Endometrial microvascular endothelial cells (primary cell): Measurements from ENCODE around the gene HSH2D. TPM values are rescaled to one million over a fixed set of nuclear protein-coding genes. Genes with fewer than 3 reads are reported as not detected.
"Not testable (repeated sequence)": the region's sequence is repeated elsewhere in the genome, so short reads cannot be mapped to it uniquely, and the experiment has no call there.

Experiments used
- in situ Hi-C: cut with HindIII; loops from 2 replicates; pipeline ENCODE4 v1.10.0; 2017; ENCODE audit warnings: low sequenced_read_pairs, low pct_unique_long_range_greater_than_20kb; ENCODE audit errors: inconsistent ontology term
- total RNA-seq: library from RNA; depleted of rRNA; stranded (reverse); fragments of >200 nt; gene quantifications from one replicate; pipeline ENCODE4 v1.2.3, GENCODE V29; 2015; ENCODE audit errors: inconsistent ontology term

Gene HSH2D
- total RNA-seq, 1 donor from 2014 or later = not detected

DNA sequence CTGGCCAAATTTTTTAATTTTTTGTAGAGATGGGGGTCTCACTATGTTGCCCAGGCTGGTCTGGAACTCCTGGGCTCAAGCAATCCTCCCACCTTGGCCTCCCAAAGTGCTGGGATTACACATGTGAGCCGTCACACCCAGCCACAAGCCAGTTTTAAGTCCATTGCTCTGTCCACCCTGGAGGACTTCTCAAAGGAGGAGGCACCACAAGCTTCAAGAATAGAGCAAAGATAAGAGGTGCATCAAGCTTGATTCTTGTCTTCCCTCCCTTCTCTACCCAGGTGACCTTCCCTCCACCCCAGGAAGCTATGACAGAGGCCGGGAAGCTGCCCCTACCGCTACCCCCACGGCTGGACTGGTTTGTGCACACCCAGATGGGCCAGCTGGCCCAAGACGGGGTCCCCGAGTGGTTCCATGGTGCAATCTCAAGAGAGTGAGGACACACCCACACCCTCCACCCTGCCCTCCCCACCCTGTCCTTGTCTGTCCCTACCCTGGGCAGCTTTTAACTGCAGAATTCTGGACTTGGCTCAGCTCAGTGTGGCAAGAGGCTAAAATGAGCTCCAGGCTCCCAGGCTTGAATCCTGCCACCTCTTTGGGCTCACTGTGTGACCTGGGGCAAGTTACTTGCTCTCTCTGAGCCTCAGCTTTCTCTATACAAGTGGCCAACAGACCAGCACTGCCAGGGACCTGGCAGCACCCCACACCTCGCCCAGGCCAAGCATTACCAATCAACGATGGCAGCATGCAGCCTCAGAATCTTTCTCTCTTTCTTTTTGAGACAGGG, 5.2 kb downstream of the HSH2D start:
- in situ Hi-C loops = no loop called here

GRCh38 chr19:16153582-16154336, 10.3 kb downstream of the HSH2D start:
- in situ Hi-C loops = no loop called here

DNA sequence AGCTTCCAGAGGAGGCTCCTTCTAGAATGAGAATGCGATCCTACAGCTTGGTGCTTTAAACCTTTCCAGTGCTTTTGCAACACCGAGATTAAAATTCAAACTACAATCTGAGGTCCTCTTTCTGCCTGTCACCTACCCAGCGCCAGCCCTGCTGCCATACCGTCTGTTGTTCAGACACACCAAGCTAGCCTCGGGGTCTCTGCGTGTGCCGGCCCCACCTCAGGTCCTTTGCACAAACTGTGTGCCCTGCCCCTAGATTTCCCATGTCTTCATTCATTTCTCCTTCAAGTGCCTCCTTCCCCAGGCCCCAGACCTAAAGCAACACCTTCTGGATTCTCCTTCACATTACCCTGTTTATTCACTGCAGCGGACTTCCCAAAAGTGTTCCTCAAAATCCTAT, 11.1 kb downstream of the HSH2D start:
- in situ Hi-C loops = no loop called here

DNA sequence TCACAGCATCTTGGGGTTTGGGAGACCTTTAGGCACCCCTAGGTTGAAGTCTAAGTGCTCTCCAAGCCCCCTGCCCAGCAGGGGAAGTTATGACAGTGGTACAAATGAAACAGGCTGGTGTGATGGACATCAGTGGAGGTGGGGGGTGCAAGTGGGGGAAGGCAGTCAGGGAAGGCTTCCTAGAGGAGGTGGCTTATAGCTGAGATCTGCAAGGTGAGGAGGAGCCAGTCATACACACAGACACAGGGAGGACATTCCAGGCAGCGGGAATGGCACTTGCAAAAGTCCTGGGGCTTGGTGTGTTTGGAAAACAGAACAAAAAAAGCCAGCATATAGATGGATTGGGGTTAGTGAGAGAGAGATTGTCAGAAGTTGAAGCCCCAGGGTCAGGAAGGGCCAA, 11.6 kb downstream of the HSH2D start:
- in situ Hi-C loops = no loop called here

DNA sequence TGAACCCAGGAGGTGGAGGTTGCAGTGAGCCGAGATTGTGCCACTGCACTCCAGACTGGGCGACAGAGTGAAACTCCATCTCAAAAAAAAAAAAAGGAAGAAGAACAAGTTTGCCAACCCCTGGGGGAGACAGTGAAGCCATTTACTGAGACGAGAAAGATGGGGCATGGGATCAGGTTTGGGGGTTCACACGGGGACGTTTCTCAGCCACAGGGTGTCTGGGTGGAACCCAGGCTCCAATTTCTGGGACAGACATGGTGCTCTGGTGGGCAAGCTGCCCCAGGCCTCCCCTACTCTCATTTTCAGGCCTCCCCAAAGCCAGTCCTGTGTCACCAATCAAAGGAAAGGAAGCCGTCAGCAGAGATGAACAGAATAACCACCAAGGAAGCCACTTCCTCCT, 13.4 kb downstream of the HSH2D start:
- in situ Hi-C loops = no loop called here

GRCh38 chr19:16157601-16158000, 14.1 kb downstream of the HSH2D start:
- in situ Hi-C loops = no loop called here

DNA sequence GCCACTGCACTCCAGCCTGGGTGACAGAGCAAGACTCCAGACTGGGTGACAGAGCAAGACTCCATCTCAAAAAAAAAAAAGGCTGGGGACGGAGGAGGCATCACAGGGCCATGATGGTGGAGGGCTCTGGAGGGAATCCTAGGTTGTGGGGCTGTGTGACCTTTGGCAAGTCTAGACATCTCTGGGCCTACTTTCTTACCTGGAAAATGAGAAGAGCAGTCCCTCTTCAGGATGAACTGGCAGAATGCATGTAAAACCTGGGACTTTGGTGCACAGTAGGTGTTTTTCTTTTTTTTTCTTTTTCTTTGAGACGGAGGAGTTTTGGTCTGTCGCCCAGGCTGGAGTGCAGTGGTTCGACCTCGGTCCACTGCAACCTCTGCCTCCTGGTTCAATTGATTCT, 16.2 kb downstream of the HSH2D start:
- in situ Hi-C loops = no loop called here

- in situ Hi-C loops = no loop called here
These were observed 17.0 kb downstream of the HSH2D start for GRCh38 chr19:16160445-16160942.

GRCh38 chr19:16160943-16161560, 17.6 kb downstream of the HSH2D start:
- in situ Hi-C loops = no loop called here

- in situ Hi-C loops = no loop called here
These were observed 18.4 kb downstream of the HSH2D start for GRCh38 chr19:16161840-16162239.

GRCh38 chr19:16164222-16164890, 20.9 kb downstream of the HSH2D start:
- in situ Hi-C loops = no loop called here

DNA sequence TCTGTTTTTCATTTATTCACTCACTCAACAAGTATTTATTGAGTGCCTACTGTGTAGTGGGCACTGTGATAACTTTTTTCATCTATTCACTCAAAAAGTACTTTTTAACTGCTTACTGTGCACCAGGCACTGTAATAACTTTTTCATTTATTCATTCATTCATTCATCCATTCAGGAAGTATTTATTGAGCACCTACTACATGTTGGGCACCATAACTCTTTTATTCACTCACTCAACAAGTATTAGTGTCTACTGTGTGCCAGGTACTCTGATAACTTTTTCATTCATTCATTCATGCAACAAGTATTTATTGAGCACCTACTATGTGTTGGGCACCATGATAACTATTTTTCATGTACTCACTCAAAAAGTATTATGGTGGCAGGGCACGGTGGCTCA, 22.9 kb downstream of the HSH2D start:
- in situ Hi-C loops = no loop called here

DNA sequence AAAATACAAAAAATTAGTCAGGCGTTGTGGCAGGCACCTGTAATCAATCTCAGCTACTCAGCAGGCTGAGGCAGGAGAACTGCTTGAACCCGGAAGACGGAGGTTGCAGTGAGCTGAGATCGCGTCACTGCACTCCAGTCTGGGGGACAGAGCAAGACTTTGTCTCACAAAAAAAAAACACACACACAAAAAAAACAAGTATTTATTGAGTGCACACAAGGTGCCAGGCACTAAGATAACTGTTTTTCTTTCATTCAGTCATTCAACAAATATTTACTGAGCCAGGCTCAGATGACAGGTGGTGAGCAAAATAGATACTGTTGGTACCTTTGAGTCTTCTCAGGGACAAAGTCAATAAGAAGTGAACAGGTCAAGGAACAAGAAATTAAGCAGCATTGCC, 23.6 kb downstream of the HSH2D start:
- in situ Hi-C loops = no loop called here

GRCh38 chr19:16168465-16169081, 25.1 kb downstream of the HSH2D start:
- in situ Hi-C loops = no loop called here

GRCh38 chr19:16170134-16170533, 26.6 kb downstream of the HSH2D start:
- in situ Hi-C loops = no loop called here

DNA sequence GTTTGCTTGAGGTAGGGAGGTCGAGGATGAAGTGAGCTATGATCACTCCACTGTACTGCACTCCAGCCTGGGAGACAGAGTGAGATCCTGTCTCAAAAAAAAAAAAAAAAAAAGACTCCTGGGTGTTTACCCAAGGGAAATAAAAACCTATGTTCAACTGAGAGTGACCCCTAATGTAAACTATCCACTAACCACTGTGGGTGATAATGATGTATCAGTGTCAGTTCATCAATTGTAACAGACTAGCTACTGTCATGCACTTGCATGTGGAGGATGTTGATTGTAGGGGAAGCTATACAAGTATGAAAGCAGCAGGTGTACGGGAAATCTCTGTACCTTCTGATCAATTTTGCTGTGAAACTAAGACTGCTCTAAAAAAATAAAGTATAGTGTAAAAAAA, 32.5 kb downstream of the HSH2D start:
- in situ Hi-C loops = no loop called here

DNA sequence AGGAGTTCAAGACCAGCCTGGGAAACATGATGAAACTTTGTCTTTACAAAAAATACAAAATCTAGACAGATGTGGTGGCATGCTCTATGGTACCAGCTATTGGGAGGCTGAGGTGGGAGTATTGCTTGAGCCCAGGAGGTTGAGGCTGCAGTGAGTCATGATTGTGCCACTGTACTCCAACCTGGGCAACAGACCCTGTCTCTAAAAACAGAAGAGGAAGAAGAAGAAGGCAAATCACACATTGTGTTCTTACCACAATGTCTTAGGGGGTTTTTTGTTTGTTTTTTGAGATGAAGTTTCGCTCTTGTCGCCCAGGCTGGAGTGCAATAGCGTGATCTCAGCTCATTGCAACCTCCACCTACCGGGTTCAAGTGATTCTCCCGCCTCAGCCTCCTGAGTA, 35.4 kb downstream of the HSH2D start:
- in situ Hi-C loops = not testable (repeated sequence)

DNA sequence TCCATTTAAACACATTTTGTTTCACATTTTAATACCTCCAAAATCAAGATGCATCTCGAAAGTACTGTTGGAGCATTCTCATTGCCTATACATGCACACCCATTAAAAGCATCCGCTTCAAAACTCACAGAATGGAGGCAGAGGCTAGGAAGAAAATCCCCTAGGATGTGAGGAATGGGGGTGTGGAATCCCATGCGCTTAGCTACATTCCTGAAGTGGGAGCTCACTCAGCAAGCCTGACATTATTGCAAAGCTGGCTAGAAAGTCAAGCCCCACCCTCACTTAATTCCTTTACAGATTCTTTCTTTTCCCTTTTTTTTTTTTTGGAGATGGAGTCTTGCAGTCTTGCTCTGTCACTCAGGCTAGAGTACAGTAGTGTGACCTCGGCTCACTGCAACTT, 37.1 kb downstream of the HSH2D start:
- in situ Hi-C loops = no loop called here

- in situ Hi-C loops = no loop called here
These were observed 41.2 kb downstream of the HSH2D start for GRCh38 chr19:16184665-16185122.
